H4 (cell line): ENCODE measurements around the gene CCIN. TPM values are rescaled to one million over a fixed set of nuclear protein-coding genes. Genes with fewer than 3 reads are reported as not detected.

Source experiments
- total RNA-seq: library from RNA; depleted of rRNA; stranded (reverse); fragments of >200 nt; shearing (Covaris generic); gene quantifications from 2 replicates; pipeline ENCODE4 v1.2.3, GENCODE V29; 2014; rRNA removed

CCIN gene
- total RNA-seq, 1 experiment from 2014 or later, result 0.17 TPM

Other genes starting within 250 kb of the CCIN start
- not detected in 2 replicates for gene OR2S2, start 211.2 kb upstream of the CCIN start, total RNA-seq
- gene RECK, start 132.5 kb upstream of the CCIN start, total RNA-seq, result 14.3 and 16.7 TPM in 2 replicates
- 5.5 and 9.7 TPM in 2 replicates for gene GLIPR2, start 32.7 kb upstream of the CCIN start, total RNA-seq
- gene CLTA, start 21.5 kb downstream of the CCIN start, total RNA-seq, result 441 and 475 TPM in 2 replicates
- 28.3 and 29.8 TPM in 2 replicates for gene GNE, start 89.1 kb downstream of the CCIN start, total RNA-seq
- 13.6 and 14.5 TPM in 2 replicates for gene RNF38, start 230.9 kb downstream of the CCIN start, total RNA-seq